Upper lobe of right lung (tissue), 1 donor: ENCODE measurements around the gene PRKCB. TPM values are rescaled to one million over a fixed set of nuclear protein-coding genes. Genes with fewer than 3 reads are reported as not detected.
"Not testable (repeated sequence)": the region's sequence is repeated elsewhere in the genome, so short reads cannot be mapped to it uniquely, and the experiment has no call there.

Source experiments
- ATAC-seq: fragments of 200-7000 bp; cut with Tn5 transposase; one replicate; pipeline ENCODE4 v1.9.1; 2020; ENCODE audit warnings: mild to moderate bottlenecking, moderate library complexity
- DNase-seq: peaks from one replicate; pipeline ENCODE4 v3.0.0-alpha.2; 2020
- H3K27ac ChIP-seq: fragments of 200-600 bp; one replicate; pipeline ENCODE4 v1.8.0; 2022
- H3K27me3 ChIP-seq: fragments of 200-600 bp; one replicate; pipeline ENCODE4 v1.8.0; 2022; ENCODE audit warnings: mild to moderate bottlenecking
- H3K36me3 ChIP-seq: fragments of 200-600 bp; one replicate; pipeline ENCODE4 v1.8.0; 2022
- H3K4me1 ChIP-seq: fragments of 200-600 bp; one replicate; pipeline ENCODE4 v1.8.0; 2022
- H3K4me3 ChIP-seq: fragments of 200-600 bp; one replicate; pipeline ENCODE4 v1.8.0; 2022; ENCODE audit warnings: mild to moderate bottlenecking
- H3K9me3 ChIP-seq: fragments of 200-600 bp; one replicate; pipeline ENCODE4 v1.8.0; 2022
- intact Hi-C: fragments of 100-400 bp; cut with DNase I; formaldehyde crosslinking; loops from one replicate; pipeline ENCODE4 v1.11.0; 2022
- total RNA-seq: library from RNA; stranded (reverse); fragmentation: NEBNext Ultra II Directional; extraction: Animal tissue kit (Norgen Biotek cat#: 25700); gene quantifications from one replicate; pipeline ENCODE4 v1.2.1, GENCODE V29; 2021
- TF ChIP-seq, protein P1 (sequence below): fragments of 200-600 bp; IDR thresholded peaks from one replicate; pipeline ENCODE4 v1.8.0; 2022; ENCODE audit warnings: antibody characterized with exemption
- donor health status: DM: no; HTN: yes; CAD: no; lungs with severe emphysema.

PRKCB gene
- total RNA-seq, 1 donor from 2014 or later, result 25.2 TPM

DNA sequence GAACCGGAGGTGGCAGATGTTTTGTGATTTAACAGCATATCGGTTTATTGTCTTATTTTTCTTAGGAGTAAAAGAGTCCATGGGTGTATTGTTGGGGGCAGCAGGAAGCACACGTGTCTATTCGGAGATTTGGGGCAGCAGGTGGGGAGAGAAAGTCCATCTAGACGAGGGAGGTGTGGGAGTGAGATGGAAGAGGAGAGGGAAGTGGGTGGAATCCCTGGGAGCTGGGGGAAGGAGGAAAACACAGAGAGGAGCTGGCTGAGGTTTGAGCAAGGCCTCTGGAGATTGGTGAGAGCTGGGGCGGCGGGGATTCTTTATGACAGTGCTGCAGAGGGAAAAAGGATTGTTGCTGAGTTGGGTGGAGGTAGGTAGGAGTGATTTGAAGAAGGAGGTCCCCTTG lies 72.1 kb downstream of the PRKCB start:
- DNase-seq (no peak), ATAC-seq (no peak)
- intact Hi-C loops, result no loop called here
- Histone ChIP-seq H3K4me3 (no peak overlapping the region), H3K27ac (no peak overlapping the region), H3K4me1 (no peaks in the 10 kb centered on the region), H3K9me3 (no peaks in the 10 kb centered on the region), H3K36me3 (no peaks in the 10 kb centered on the region), H3K27me3 (no peaks in the 10 kb centered on the region)
- TF ChIP-seq, protein P1, sequence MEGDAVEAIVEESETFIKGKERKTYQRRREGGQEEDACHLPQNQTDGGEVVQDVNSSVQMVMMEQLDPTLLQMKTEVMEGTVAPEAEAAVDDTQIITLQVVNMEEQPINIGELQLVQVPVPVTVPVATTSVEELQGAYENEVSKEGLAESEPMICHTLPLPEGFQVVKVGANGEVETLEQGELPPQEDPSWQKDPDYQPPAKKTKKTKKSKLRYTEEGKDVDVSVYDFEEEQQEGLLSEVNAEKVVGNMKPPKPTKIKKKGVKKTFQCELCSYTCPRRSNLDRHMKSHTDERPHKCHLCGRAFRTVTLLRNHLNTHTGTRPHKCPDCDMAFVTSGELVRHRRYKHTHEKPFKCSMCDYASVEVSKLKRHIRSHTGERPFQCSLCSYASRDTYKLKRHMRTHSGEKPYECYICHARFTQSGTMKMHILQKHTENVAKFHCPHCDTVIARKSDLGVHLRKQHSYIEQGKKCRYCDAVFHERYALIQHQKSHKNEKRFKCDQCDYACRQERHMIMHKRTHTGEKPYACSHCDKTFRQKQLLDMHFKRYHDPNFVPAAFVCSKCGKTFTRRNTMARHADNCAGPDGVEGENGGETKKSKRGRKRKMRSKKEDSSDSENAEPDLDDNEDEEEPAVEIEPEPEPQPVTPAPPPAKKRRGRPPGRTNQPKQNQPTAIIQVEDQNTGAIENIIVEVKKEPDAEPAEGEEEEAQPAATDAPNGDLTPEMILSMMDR, result no peak

DNA sequence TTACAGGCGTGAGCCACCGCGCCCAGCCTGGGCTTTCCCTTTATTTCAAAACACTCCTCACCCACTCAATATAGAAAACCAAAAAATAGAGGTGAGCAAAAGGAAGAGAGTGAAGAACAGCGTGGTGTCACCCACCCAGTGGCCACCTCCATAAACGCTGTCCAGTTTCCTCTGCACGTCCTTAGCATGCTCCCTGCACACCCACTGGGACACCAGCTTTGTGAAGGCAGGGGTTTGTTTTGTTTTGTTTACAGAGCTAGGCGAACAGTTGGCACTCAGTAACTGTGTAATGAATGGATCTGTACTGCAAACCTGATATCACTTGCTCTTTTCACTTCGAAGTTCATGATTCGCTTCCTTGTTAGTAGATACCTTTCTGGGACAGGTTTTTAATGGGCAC lies 73.0 kb downstream of the PRKCB start:
- DNase-seq, result no peak
- no peaks in the 10 kb centered on the region for H3K27me3 ChIP-seq
- intact Hi-C loops, result no loop called here
- ATAC-seq, result no peak
- no peaks in the 10 kb centered on the region for H3K9me3 ChIP-seq
- no peaks in the 10 kb centered on the region for H3K4me1 ChIP-seq
- no peak overlapping the region for H3K27ac ChIP-seq
- H3K36me3 ChIP-seq, result no peaks in the 10 kb centered on the region
- TF ChIP-seq, protein P1, result no peak
- no peak overlapping the region for H3K4me3 ChIP-seq

DNA sequence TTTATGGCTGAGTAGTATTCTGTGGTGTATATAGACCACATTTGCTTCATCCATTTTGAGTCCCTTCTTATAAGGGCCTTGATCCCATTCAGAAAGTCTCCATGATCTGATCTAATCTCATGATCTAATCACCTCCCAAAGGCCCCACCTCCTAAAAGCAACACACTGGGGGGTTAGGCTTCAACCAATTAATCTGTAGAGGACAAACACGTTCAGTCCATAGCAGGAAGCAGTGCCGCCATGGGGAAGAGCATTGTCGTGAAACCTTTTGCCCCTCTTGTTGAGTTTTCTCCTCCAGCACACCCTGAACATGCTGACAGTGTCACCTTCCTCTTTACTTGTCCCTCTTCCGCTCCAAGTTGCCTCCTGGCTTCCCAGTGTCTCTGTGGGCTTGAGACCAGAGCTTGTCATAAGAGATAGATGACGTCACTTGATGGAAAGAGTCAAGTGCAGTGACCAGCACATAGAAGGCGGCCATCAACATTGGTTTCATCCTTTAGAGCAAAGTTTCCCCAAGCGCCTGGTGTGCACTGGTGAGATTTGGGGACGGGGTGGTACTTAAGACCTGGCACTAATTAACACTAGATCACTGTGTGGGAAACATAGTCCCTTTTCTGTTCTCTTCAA lies 74.1 kb downstream of the PRKCB start:
- Histone ChIP-seq H3K27me3 (no peaks in the 10 kb centered on the region), H3K4me3 (no peak overlapping the region), H3K4me1 (no peaks in the 10 kb centered on the region), H3K36me3 (no peaks in the 10 kb centered on the region), H3K9me3 (no peaks in the 10 kb centered on the region), H3K27ac (no peak overlapping the region)
- intact Hi-C loops, result no loop called here
- TF ChIP-seq, protein P1, result no peak
- ATAC-seq (no peak), DNase-seq (no peak)

DNA sequence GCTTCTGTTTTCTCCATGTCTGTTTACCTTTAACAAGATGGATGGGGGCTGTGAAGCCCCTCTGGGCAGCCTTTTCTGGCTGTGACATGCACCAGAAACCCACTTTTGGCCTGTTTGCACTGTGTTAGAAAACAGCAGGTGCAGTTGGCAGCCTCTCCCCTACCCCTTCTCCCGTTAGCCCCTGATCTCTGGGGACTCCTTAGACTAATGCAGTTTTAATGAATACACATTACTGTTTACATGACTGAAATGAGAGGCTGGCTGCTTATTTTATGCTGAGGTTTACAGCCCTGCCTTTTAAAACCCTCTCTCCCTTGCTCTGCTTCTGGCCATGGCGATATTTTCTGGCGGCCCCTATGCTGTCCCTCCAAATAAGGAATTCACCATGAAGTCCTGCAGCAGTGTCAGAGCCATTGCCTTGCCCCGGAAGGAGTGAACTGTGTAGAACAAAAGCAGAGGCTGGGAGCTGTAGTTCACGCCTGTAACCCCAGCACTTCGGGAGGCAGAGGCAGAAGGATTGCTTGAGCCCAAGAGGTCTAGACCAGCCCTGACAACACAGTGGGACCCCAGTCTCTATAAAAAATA lies 79.3 kb downstream of the PRKCB start:
- Histone ChIP-seq H3K4me1 (no peaks in the 10 kb centered on the region), H3K36me3 (no peaks in the 10 kb centered on the region), H3K27ac (no peak overlapping the region), H3K27me3 (no peaks in the 10 kb centered on the region), H3K4me3 (no peak overlapping the region), H3K9me3 (no peaks in the 10 kb centered on the region)
- ATAC-seq, result no peak
- TF ChIP-seq, protein P1, result no peak
- intact Hi-C loops, result no loop called here
- DNase-seq, result no peak

DNA sequence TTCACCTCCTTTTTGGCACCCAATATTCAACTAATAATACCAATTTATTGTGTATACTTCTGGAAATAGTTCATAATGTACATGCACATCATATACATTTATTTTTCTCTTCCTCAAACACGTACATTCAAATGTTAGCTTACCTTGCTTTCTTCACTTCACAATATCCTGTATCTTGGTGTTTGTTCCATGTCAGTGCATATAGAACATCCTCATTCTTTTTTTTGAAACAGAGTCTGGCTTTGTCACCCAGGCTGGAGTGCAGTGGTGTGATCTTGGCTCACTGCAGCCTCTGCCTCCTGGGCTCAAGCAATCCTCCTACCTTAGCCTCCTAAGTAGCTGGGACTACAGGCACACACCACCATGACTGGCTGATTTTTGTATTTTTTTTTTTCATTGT lies 80.8 kb downstream of the PRKCB start:
- DNase-seq, ATAC-seq, H3K4me1 ChIP-seq, H3K4me3 ChIP-seq, H3K27ac ChIP-seq, H3K9me3 ChIP-seq, H3K27me3 ChIP-seq, H3K36me3 ChIP-seq, intact Hi-C loops: not testable (repeated sequence)

DNA sequence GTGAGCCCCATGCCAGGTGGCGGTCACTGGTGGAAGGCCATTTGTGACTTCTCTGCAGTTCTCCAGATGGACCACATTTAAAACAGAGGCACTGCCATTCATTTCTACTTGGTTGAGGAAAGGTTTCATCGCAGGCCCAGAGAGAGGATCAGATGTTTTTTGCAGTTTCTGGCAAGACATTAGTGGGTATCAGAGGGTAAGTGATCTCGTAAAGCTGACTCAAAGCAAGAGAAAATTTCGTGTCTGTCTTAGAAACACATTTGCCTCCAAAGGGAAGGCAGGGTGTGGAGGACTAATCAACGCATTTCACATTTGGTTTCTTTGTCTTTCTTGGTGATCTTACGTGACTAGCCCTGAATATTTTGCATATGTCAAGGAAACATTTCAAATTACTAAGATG lies 81.8 kb downstream of the PRKCB start:
- TF ChIP-seq, protein P1, result no peak
- H3K27me3 ChIP-seq, result no peaks in the 10 kb centered on the region
- H3K4me3 ChIP-seq, result no peak overlapping the region
- H3K4me1 ChIP-seq, result no peaks in the 10 kb centered on the region
- H3K27ac ChIP-seq, result no peak overlapping the region
- ATAC-seq (no peak), DNase-seq (no peak)
- intact Hi-C loops, result no loop called here
- H3K36me3 ChIP-seq, result no peaks in the 10 kb centered on the region
- no peaks in the 10 kb centered on the region for H3K9me3 ChIP-seq
